K562 (cell line): ENCODE results near the gene SCN4A. TPM values are rescaled to one million over a fixed set of nuclear protein-coding genes. Genes with fewer than 3 reads are reported as not detected.

Experiments
- ATAC-seq: fragments of 200-7000 bp; cut with Tn5 transposase; 3 replicates; pipeline ENCODE4 v1.9.1; 2020; ENCODE audit warnings: moderate library complexity
- BruUV-seq: library from RNA; stranded (reverse); fragments of 400-500 nt; replicated peaks from 2 replicates; lab custom pipeline; 2021; lab: Mats Ljungman, UMichigan
- CTCF ChIA-PET: fragments of 300-600 bp; formaldehyde crosslinking; extraction: SDS; loops from one replicate; lab custom pipeline; 2021; ENCODE audit warnings: low intra/inter-chr PET ratio; lab: Yijun Ruan, JAX
- POLR2A ChIA-PET: fragments of 300-600, 350-650 bp; sonication (Branson Sonifier 250); formaldehyde crosslinking; extraction: SDS; loops from one replicate; lab custom pipeline; 2021; ENCODE audit warnings: antibody characterized with exemption, inconsistent platforms; lab: Yijun Ruan, JAX
- DNase-seq, 4 experiments: peaks; one replicate each; pipeline versions ENCODE4 v3.0.0 to v3.0.0-alpha.2; 2011 to 2018; ENCODE audit warnings: low spot score in 3 of 4, mixed read lengths in 3 of 4; ENCODE audit errors: extremely low read depth in 1 of 4
- FAIRE-seq: peaks from 2 replicates; lab custom pipeline; 2011; peaks lifted over from hg19 to GRCh38; lab: Jason Lieb, UNC
- H2AFZ ChIP-seq: 2 replicates; pipeline ENCODE4 v1.6.0; 2011; ENCODE audit warnings: low read depth, low read length, control low read depth, inconsistent platforms
- H3K27ac ChIP-seq: fragments of 200-600 bp; 3 replicates; pipeline ENCODE4 v1.8.0; 2011; ENCODE audit warnings: low read depth, mild to moderate bottlenecking, control low read depth, inconsistent platforms, low read length, moderate library complexity, mixed read lengths; ENCODE audit errors: extremely low read depth
- H3K27me3 ChIP-seq, 2 experiments: fragments of 300-600 bp in 1 of 2; 2 replicates in 1 of 2; 3 replicates in 1 of 2; pipeline versions ENCODE4 v1.6.0 to v1.8.0; 2011; ENCODE audit warnings: inconsistent platforms in 2 of 2, low read length in 2 of 2, mild to moderate bottlenecking in 1 of 2, mixed read lengths in 1 of 2, moderate library complexity in 1 of 2; ENCODE audit not compliant: control insufficient read depth in 2 of 2, insufficient read depth in 2 of 2
- H3K36me3 ChIP-seq: fragments of 300-600 bp; 3 replicates; pipeline ENCODE4 v1.8.0; 2011; ENCODE audit warnings: mild to moderate bottlenecking, low read length, inconsistent platforms; ENCODE audit not compliant: control insufficient read depth, insufficient read depth
- H3K4me1 ChIP-seq, 2 experiments: fragments of 200-600 bp in 1 of 2; replicated peaks in 1 of 2; 2 replicates in 1 of 2; 3 replicates in 1 of 2; pipeline versions ENCODE4 v1.5.1 to v1.8.0; 2011; ENCODE audit warnings: inconsistent platforms in 2 of 2, low read length in 2 of 2, mild to moderate bottlenecking in 1 of 2, mixed read lengths in 1 of 2, moderate library complexity in 1 of 2; ENCODE audit not compliant: control insufficient read depth in 2 of 2, insufficient read depth in 2 of 2
- H3K4me2 ChIP-seq: 2 replicates; pipeline ENCODE4 v1.6.1; 2011; ENCODE audit warnings: low read length, control low read depth, inconsistent platforms, mixed read lengths; ENCODE audit not compliant: insufficient read depth
- H3K4me3 ChIP-seq: fragments of 200-600 bp; sonication (generic), shearing (Covaris generic); 2 replicates; pipeline ENCODE4 v1.5.1; 2016; ENCODE audit warnings: control low read depth, inconsistent platforms
- H3K79me2 ChIP-seq: fragments of 200-600 bp; 3 replicates; pipeline ENCODE4 v1.8.0; 2011; ENCODE audit warnings: low read length, inconsistent platforms; ENCODE audit not compliant: control insufficient read depth, insufficient read depth
- H3K9ac ChIP-seq, 2 experiments: 2 replicates each; pipeline versions ENCODE4 v1.6.0 to v1.6.1; 2011; ENCODE audit warnings: low read depth in 2 of 2, low read length in 2 of 2, control low read depth in 1 of 2, inconsistent platforms in 1 of 2, mild to moderate bottlenecking in 1 of 2, mixed read lengths in 1 of 2; ENCODE audit not compliant: insufficient read depth in 1 of 2
- H3K9me1 ChIP-seq: one replicate; pipeline ENCODE4 v1.6.0; 2011; ENCODE audit warnings: inconsistent platforms, mild to moderate bottlenecking, low read length, moderate library complexity; ENCODE audit not compliant: control insufficient read depth, insufficient read depth
- H3K9me3 ChIP-seq: replicated peaks from 2 replicates; pipeline ENCODE4 v1.5.1; 2011; ENCODE audit warnings: low read depth, low read length, inconsistent platforms; ENCODE audit not compliant: control insufficient read depth, insufficient read depth
- H4K20me1 ChIP-seq: replicated peaks from 2 replicates; pipeline ENCODE4 v1.6.1; 2011; ENCODE audit warnings: low read length, inconsistent platforms, mixed read lengths; ENCODE audit not compliant: control insufficient read depth, insufficient read depth
- ATF7 ChIP-seq: fragments of 450-650 bp; IDR thresholded peaks from 2 replicates; pipeline ENCODE4 v1.7.1; 2014; ENCODE audit warnings: mild to moderate bottlenecking, moderate library complexity
- CREB1 ChIP-seq, 2 experiments: sonication (generic) in 1 of 2; formaldehyde crosslinking in 1 of 2; IDR thresholded peaks; 2 replicates each; pipeline versions ENCODE4 v1.6.1 to v1.8.0; 2012 to 2022; ENCODE audit warnings: inconsistent platforms in 1 of 2, mild to moderate bottlenecking in 1 of 2, missing genetic modification reagents in 1 of 2, moderate library complexity in 1 of 2
- ELF2 ChIP-seq: fragments of 250-450 bp; sonication (Bioruptor Pico); IDR thresholded peaks from 2 replicates; pipeline ENCODE4 v1.5.0; 2021; ENCODE audit warnings: mild to moderate bottlenecking
- EZH2 ChIP-seq: IDR thresholded peaks from 2 replicates; pipeline ENCODE4 v1.6.1; 2012; ENCODE audit warnings: low read depth, mild to moderate bottlenecking, inconsistent platforms, low read length, borderline replicate concordance
- JUNB ChIP-seq: fragments of 450-650 bp; formaldehyde crosslinking; conservative IDR thresholded peaks from 2 replicates; pipeline ENCODE4 v1.4.0; 2020; ENCODE audit warnings: mild to moderate bottlenecking
- KAT8 ChIP-seq: fragments of 450-650 bp; IDR thresholded peaks from 2 replicates; pipeline ENCODE4 v1.6.1; 2016; ENCODE audit warnings: low read depth, mild to moderate bottlenecking
- MAFG ChIP-seq: fragments of 450-650 bp; conservative IDR thresholded peaks from 2 replicates; pipeline ENCODE4 v1.6.1; 2016; ENCODE audit warnings: missing genetic modification characterization, missing compliant biosample characterization
- NFRKB ChIP-seq: fragments of 450-650 bp; IDR thresholded peaks from 2 replicates; pipeline ENCODE4 v1.6.1; 2016; ENCODE audit warnings: low read depth
- NR2C2 ChIP-seq, 2 experiments: fragments of 200-800 bp in 1 of 2; sonication (Bioruptor generic) in 1 of 2; sonication (generic) in 1 of 2; formaldehyde crosslinking in 1 of 2; IDR thresholded peaks; 2 replicates each; pipeline versions ENCODE4 v1.6.1 to v1.8.0; 2016 to 2022; ENCODE audit warnings: mild to moderate bottlenecking in 1 of 2, missing compliant biosample characterization in 1 of 2, missing genetic modification characterization in 1 of 2, missing genetic modification reagents in 1 of 2
- PTTG1 ChIP-seq: fragments of 450-650 bp; IDR thresholded peaks from 2 replicates; pipeline ENCODE4 v1.6.1; 2016; ENCODE audit warnings: low read depth, mild to moderate bottlenecking, missing genetic modification characterization, missing compliant biosample characterization
- RBM15 ChIP-seq: fragments of 200-400 bp; formaldehyde crosslinking; IDR thresholded peaks from 2 replicates; pipeline ENCODE4 v1.6.1; 2018; ENCODE audit warnings: mild to moderate bottlenecking, low read length, moderate library complexity; ENCODE audit not compliant: insufficient read depth
- RBM39 ChIP-seq: fragments of 200-400 bp; formaldehyde crosslinking; optimal IDR thresholded peaks from 2 replicates; pipeline ENCODE3; 2018; ENCODE audit warnings: low read depth, low read length
- SAFB2 ChIP-seq: fragments of 200-400 bp; formaldehyde crosslinking; IDR thresholded peaks from 2 replicates; pipeline ENCODE4 v1.6.1; 2018; ENCODE audit warnings: borderline replicate concordance, low read length, low read depth, moderate library complexity; ENCODE audit not compliant: severe bottlenecking
- SIRT6 ChIP-seq: IDR thresholded peaks from one replicate; pipeline ENCODE4 v1.6.1; 2012; ENCODE audit warnings: low read depth, mild to moderate bottlenecking, control low read depth, inconsistent platforms, low read length, moderate library complexity
- SLC30A9 ChIP-seq: fragments of 250-450 bp; sonication (Bioruptor Pico); IDR thresholded peaks from 2 replicates; pipeline ENCODE4 v1.8.0; 2022; ENCODE audit warnings: mild to moderate bottlenecking, moderate library complexity
- TAF9B ChIP-seq: fragments of 450-650 bp; IDR thresholded peaks from 2 replicates; pipeline ENCODE4 v1.6.1; 2018; ENCODE audit warnings: mild to moderate bottlenecking; ENCODE audit not compliant: partially characterized antibody
- TCFL5 ChIP-seq: fragments of 250-450 bp; sonication (Bioruptor Pico); conservative IDR thresholded peaks from 2 replicates; pipeline ENCODE4 v1.6.1; 2021; ENCODE audit warnings: mild to moderate bottlenecking, moderate library complexity, matching md5 sums
- ZFPM2 ChIP-seq: fragments of 250-450 bp; sonication (Bioruptor Pico); IDR thresholded peaks from 2 replicates; pipeline ENCODE4 v1.5.1; 2022; ENCODE audit warnings: mild to moderate bottlenecking
- ZNF695 ChIP-seq: fragments of 450-650 bp; formaldehyde crosslinking; IDR thresholded peaks from 2 replicates; pipeline ENCODE4 v1.4.0; 2020; ENCODE audit warnings: mild to moderate bottlenecking, moderate library complexity
- ZNF699 ChIP-seq: fragments of 250-450 bp; sonication (Bioruptor Pico); IDR thresholded peaks from 2 replicates; pipeline ENCODE4 v1.8.0; 2021; ENCODE audit warnings: mild to moderate bottlenecking, moderate library complexity; ENCODE audit not compliant: insufficient replicate concordance
- WGBS: fragments of 100-300 bp; shearing (Covaris generic); methylation state at CpG from one replicate; pipeline ENCODE4 v1.1.6; 2016; ENCODE audit warnings: low coverage, mixed read lengths; ENCODE audit not compliant: insufficient coverage; ENCODE audit errors: missing lambda C conversion rate; 5-methylcytosine and 5-hydroxymethylcytosine counted together
- in situ Hi-C: fragments of 300-500 bp; cut with MboI; formaldehyde crosslinking; loops from 4 replicates; pipeline ENCODE4 v1.15.0; 2018; ENCODE audit warnings: inconsistent platforms, mixed read lengths
- intact Hi-C: fragments of 100-400 bp; cut with micrococcal nuclease; formaldehyde crosslinking; loops from 2 replicates; pipeline ENCODE4 v1.14.2; 2022
- polyA plus RNA-seq, 8 experiments: library from polyadenylated mRNA; depleted of rRNA in 4 of 8; stranded (reverse) in 5 of 8; unstranded in 3 of 8; fragments of >200 nt; fragmentation: Nextera tagmentation in 2 of 8; fragmentation: Illumina TruSeq in 1 of 8; extraction: Ambion mirVana in 2 of 8; extraction: Trizol in 1 of 8; gene quantifications; 2 replicates each; pipeline versions ENCODE4 v1.2.1 to v1.2.3, GENCODE V29; 2011 to 2014; ENCODE audit warnings: inconsistent platforms in 1 of 8, missing spikeins in 1 of 8
- total RNA-seq, 7 experiments: library from RNA; depleted of rRNA in 6 of 7; stranded (reverse); fragments of >200 nt in 6 of 7; fragmentation: Illumina TruSeq in 2 of 7; extraction: Trizol in 2 of 7; gene quantifications; 2 replicates each; pipeline versions ENCODE4 v1.2.1 to v1.2.3, GENCODE V29; 2011 to 2021; ENCODE audit warnings: low replicate concordance in 1 of 7
- TF ChIP-seq, protein P1 (sequence below): IDR thresholded peaks from 2 replicates; pipeline ENCODE4 v1.6.1; 2011; ENCODE audit not compliant: insufficient read length; ENCODE audit errors: extremely low read depth
- TF ChIP-seq, protein P2 (sequence below), 2 experiments: fragments of 250-450 bp in 1 of 2; fragments of 450-650 bp in 1 of 2; sonication (Bioruptor Pico) in 1 of 2; IDR thresholded peaks; 2 replicates each; pipeline versions ENCODE4 v1.6.1 to v1.8.0; 2016 to 2021; ENCODE audit warnings: mild to moderate bottlenecking in 2 of 2, moderate library complexity in 2 of 2, missing compliant biosample characterization in 1 of 2, missing genetic modification characterization in 1 of 2

Gene SCN4A
- total and polyA plus RNA-seq, 9 of the 15 experiments (the other 6 are each of a cell fraction or from before 2014, with no cell fraction given): 0.29 to 2.6 (median 1.4) TPM

DNA sequence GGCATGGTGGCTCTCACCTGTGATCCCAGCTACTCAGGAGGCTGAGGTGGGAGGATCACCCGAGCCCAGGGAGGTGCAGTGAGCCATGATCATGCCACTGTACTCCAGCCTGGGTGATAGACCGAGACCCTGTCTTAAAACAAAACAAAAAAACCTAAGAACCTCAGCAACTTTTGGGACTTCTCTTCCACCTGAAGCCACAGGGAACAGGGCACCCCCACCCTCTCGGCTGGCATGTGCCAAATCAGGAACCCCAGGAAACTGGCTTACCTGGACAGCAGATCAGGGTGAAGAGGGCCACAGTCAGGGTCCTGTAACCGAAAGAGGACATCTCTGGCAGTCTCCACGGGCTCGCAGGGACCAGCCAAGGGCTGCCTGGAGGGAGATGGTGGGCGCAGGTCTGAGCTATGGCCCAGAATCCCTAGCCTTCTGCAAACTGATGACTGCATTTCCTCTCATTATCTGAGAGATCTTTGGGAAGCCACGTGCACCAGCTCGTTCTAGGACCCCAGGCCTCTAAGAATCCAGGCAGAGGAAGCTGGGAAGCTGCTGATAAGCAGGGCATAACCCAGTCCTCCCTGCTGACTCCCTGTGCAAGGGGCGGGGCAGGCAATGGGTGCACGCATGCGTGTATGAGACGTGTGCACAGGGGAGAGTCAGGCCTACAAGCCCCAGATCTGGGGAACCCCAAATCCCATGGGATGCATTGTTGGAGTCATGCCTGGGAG, 33.8 kb upstream of the SCN4A start:
- peaks cover 31% of the 10 kb centered on the region for H3K36me3 ChIP-seq
- peak overlapping the region; percentile 81 for H3K27ac ChIP-seq
- ATAC-seq (peak; percentile 92), FAIRE-seq (peak; percentile 99), DNase-seq (peak; percentile 96 to 99 (median 97))
- peaks cover 19 to 55% of the 10 kb centered on the region in 2 experiments for H3K4me1 ChIP-seq
- H3K9me3 ChIP-seq: no peaks in the 10 kb centered on the region
- H3K79me2 ChIP-seq: peaks cover 22% of the 10 kb centered on the region
- in situ Hi-C loops: no loop called here
- intact Hi-C loops: no loop called here
- H2AFZ ChIP-seq: peak overlapping the region; percentile 84
- no peaks in the 10 kb centered on the region for H3K27me3 ChIP-seq
- ChIA-PET CTCF (no interaction called here), POLR2A (interaction anchor here (0.6 to 3.6 kb wide), 12 partner anchors 9 to 139 kb away, joined by 3 to 24 read pairs (median 4); partner anchors contain the start of gene PRR29)
- H3K9ac ChIP-seq: peak overlapping the region; percentile 83 to 93
- BruUV-seq: TSS peak; percentile 65
- no peaks in the 10 kb centered on the region for H4K20me1 ChIP-seq
- no peaks in the 10 kb centered on the region for H3K9me1 ChIP-seq
- H3K4me3 ChIP-seq: peak overlapping the region; percentile 44
- 0% methylated on average over 13 of the region's 13 CpGs for whole genome bisulfite sequencing
- peak overlapping the region; percentile 87 for H3K4me2 ChIP-seq
- TF ChIP-seq ZNF699: no peak
- TF ChIP-seq TCFL5 (CRISPR knock-in tag): no peak
- TF ChIP-seq ELF2 (CRISPR knock-in tag): no peak
- TF ChIP-seq EZH2: no peak
- TF ChIP-seq SLC30A9 (CRISPR knock-in tag): no peak
- TF ChIP-seq RBM15: no peak
- TF ChIP-seq, protein P1, sequence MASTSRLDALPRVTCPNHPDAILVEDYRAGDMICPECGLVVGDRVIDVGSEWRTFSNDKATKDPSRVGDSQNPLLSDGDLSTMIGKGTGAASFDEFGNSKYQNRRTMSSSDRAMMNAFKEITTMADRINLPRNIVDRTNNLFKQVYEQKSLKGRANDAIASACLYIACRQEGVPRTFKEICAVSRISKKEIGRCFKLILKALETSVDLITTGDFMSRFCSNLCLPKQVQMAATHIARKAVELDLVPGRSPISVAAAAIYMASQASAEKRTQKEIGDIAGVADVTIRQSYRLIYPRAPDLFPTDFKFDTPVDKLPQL: no peak
- TF ChIP-seq JUNB (CRISPR knock-in tag): no peak
- TF ChIP-seq PTTG1 (tag): no peak
- TF ChIP-seq SAFB2: no peak
- no peak for TF ChIP-seq RBM39
- no peak for TF ChIP-seq SIRT6
- no peak for TF ChIP-seq CREB1 (IDR thresholded peaks at IDR 0.05)
- no peak; the same call in 1 of the 2 replicates for TF ChIP-seq CREB1 (CRISPR knock-in tag; IDR thresholded peaks at IDR 0.05)
- no peak for TF ChIP-seq NR2C2 (CRISPR knock-in tag; IDR thresholded peaks at IDR 0.05)
- peak; percentile 66 for TF ChIP-seq NR2C2 (tag; IDR thresholded peaks at IDR 0.05)
- peak; percentile 55 for TF ChIP-seq NFRKB
- no peak for TF ChIP-seq ZNF695 (CRISPR knock-in tag)
- no peak for TF ChIP-seq ZFPM2 (CRISPR knock-in tag)
- TF ChIP-seq TAF9B: no peak
- TF ChIP-seq MAFG (tag): 0 out of 2 replicates have a peak, but pooled peaks have one; percentile 20
- TF ChIP-seq, protein P2, sequence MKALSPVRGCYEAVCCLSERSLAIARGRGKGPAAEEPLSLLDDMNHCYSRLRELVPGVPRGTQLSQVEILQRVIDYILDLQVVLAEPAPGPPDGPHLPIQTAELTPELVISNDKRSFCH (CRISPR knock-in tag; IDR thresholded peaks at IDR 0.05): no peak
- TF ChIP-seq, protein P2 (tag; IDR thresholded peaks at IDR 0.05): no peak
- no peak for TF ChIP-seq KAT8
- TF ChIP-seq ATF7: peak; percentile 94
